HG02840 (cell line): ENCODE data around the gene CFAP161.

Source experiments
- ATAC-seq: cut with Tn5 transposase; IDR thresholded peaks from one replicate; pipeline ENCODE4 v1.9.1; 2021; ENCODE audit warnings: mild to moderate bottlenecking, moderate library complexity, moderate number of reproducible peaks; ENCODE audit not compliant: unreplicated experiment, low FRiP score

CFAP161 gene, protein sequence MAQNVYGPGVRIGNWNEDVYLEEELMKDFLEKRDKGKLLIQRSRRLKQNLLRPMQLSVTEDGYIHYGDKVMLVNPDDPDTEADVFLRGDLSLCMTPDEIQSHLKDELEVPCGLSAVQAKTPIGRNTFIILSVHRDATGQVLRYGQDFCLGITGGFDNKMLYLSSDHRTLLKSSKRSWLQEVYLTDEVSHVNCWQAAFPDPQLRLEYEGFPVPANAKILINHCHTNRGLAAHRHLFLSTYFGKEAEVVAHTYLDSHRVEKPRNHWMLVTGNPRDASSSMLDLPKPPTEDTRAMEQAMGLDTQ

DNA sequence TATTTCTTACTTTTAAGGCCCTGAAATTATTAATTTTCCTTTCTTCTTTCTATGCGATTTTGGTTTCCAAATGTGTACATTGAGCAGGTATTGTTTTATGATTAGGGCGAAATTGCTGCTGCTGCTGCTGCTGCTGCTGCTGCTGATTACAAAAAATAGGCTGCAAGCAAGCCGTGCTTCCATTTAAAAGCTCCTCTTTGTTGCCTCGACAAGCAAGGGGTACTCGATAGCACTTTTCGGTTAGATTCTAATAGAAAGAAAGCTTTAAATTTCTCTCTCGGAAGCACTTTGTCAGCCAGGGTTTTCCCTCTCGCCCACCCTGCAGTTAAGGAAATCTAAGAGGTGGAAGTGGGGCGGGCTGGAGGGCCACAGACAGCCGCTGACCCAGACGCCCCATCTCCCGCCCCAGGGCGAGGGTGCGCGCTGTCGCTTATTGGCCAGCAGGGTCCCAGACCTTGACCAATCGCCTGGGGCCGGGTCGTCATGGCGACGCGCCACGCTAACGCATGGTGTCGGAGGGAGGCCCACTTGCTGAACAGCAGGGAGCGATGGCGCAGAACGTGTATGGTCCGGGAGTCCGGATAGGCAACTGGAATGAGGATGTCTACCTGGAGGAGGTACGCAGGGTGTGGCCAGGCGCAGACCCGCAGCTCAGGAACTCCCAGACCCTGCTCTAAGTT is at the start of gene CFAP161:
CFAP161 (plus strand) TSS at position 489 of the 680 bp plus-strand sequence; CDS start at position 549, 60 bp downstream.
- no peak for ATAC-seq

DNA sequence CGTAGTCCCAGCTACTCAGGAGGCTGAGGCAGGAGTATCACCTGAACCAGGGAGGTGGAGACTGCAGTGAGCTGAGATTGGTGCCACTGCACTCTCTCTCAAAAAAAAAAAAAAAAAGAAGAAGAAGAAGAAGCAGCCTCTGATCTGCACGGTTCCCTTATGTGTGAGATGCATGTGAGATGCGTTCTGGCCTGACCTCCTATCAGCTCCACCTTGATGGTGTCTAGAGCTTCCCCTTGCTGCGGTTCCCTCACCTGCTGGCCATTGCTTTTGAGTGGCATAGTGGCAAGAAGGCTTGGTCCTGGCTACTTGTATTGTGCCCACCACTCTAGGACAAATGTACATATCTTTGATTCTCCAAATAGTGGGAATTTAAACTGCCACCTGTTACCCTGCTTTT is 49.4 kb upstream of the CFAP161 start:
- ATAC-seq, result no peak

DNA sequence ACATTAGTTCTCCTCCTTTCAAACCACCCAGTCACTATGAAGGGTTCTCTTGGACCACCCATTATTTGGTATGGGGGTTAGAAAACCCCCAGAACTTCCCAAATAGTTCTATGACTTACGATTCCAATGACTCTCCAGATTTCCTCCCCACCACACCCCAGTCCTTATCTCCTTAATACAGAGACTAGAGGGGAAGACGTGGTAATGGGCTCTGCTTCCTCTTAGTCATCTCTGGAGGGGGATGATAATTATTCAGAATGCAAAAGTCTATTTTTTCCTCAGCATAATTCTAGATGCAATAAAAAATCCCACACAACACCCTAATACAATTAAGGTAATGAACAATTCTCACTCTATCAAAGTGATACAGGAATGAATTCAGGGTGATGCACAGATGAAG is 48.9 kb upstream of the CFAP161 start:
- ATAC-seq, result no peak

DNA sequence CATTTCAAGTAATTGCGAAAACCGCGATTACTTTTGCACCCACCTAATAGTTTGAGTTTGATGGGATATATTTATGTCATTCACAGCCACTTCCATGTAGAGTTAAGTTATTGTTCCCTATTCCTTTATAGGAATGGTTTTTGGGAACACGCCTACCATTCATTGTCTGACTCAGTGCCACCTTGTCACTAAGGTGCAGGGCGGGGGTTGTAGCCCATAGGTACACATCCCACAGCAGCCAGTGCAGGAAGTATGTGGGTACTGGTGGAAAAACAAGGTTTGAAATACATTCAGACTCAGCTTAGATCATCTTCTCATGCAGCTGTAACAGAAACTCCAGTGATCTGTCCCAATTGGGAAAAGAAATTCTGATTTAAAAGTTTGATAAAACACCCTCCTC is 48.2 kb upstream of the CFAP161 start:
- no peak for ATAC-seq

DNA sequence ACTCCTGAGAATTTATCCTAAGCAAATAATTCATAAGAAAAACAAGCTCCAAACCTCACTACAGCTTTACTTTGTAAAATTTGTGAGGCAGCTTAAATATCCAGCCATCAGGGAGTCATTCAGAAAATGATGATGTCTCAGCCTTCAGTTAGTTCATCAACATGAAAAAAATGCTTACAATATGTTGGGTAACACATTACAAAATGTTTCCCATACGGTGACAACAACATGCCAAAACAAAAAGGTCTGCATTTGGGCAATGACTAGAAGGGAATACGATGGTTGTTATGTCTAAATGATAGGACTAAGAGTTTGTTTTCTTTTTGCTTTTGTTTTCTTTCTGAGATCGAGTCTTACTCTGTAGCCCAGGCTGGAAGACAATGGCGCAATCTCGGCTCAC is 47.0 kb upstream of the CFAP161 start:
- ATAC-seq, result no peak

DNA sequence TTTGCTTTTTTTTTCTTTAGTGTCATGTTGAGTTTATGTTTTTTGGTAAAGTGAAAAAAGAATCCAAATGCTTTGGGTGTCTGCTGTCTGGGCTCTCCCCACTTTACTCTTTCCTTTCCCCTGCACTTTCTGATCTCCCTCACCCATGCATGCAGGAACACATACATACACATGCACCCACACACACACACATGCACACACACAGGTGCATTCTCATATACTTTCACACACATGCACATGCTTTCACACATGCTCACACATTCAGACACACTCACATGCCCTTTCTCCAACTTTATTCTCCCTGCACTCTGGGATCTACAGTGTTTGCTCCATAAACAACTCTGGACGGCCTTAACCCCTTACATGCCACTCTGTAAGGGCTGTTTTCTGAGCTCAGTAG is 46.4 kb upstream of the CFAP161 start:
- no peak for ATAC-seq

DNA sequence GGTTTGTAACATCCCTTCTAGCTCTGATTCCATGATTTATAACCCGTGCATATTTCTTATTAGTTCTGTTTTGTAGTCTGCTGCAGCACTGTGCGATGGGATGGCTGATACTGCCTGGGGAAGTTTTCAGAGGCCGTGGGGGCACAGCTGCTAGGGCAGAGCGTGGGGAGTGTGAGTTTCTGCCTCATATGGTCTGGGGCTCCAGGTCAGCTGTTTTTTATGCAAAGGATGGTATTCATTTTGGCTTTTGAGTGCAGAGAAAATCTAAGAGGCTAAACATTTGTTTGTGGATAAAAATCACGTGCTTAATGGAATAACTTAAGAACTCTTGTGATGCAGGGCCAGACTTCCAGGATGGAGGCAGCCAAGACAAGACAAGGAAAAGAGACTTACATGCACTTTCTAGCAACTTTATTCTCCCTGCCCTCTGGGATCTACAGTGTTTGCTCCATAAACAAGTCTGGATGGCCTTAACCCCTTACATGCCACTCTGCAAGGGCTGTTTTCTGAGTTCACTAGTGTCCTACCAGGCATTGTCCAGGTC is 45.5 kb upstream of the CFAP161 start:
- ATAC-seq, result no peak

DNA sequence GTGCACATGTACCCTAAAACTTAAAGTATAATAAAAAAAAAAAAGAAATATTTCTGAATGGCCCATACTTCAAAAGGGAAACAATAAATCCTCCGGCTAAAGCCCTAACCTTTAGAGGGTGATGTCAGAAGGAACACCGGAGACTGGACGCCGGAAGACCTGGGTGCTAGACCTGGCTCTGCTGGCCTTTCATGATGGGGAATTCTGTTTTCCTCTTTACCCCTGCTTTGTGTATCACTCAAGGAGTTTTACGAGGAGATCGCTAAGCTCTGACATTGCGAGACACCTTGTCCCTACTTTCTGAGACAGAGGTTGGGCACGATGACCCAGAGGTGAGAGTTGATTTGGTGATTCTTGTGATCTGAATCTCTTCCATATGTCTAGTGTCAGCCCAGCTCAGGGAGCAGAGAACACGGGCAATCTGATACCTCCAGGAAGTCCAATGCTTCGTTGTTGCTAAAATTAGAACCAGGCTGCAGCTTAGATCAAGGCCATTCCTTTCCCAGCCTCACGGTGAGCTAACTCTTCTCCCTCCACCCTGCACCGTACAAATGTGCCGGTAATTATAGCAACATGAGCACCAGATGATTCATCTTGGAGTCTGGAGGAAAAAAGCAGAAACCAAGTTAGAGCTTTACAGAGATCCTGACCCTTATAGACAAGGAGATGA is 42.0 kb upstream of the CFAP161 start:
- no peak for ATAC-seq

DNA sequence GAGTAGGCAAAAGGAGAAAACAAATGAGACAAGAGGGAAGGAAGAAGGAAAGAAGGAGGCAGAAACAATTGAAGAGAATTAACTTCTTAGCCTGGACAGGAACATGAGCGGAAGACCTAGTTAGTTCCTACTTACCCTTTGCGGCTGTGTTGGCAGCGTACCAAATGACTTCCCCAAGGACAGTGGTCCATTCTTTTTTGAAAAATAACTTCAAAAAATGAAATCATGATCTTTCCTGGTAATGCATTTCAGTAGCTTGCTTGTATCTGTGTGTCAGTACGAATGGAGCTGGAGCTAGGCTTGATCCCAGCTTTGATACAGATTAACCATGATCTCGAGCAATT is 41.5 kb upstream of the CFAP161 start:
- no peak for ATAC-seq

DNA sequence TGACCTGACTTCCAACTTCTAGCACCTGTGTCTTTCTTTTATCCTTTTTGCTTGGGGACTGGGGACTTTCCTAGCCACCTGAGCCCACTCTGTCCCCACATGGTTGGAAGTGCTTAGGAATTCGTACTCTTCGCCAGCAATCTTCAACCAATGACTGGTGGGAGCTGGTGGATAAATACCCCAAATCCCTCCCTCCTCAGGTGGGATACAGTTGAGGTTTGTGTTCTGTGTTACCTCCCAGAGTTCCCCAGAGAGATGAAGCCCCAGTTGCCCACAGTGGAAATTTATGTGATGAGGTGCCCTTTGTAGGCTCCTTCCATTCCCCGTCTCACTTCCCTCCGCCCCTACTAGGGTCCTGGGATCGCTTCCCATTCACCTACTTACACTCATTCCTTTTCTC is 40.1 kb upstream of the CFAP161 start:
- no peak for ATAC-seq

DNA sequence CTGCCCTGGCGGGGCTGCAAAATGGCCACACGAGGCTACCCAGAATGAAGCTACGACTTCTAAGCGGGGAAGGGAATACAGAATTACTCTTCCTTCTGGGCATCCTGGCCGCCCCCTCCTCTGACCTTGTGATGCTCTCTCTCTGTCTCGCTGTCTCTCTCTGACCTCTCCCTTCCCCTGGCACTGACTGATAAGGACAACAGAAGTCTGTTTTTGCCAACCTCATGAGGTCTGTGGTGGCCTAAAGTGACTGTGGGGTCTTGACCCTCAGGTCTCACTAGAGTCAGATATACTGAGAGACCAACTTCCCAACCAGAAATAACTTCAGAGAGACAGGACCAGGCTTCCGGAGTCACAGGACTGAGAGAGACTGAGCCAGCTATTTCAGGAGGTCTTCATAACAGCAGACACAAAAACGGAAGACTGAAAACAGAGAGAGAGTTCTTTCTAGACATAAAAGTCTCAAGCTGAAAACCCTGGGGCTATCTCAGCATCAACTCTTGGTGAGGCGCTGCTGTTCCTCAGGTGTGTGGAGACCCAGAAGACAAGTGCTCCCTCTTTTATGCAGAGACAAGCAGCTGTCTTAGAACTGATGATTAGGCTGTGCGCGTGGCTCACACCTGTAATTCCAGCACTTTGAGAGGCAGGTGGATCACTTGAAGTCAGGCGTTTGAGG is 38.2 kb upstream of the CFAP161 start:
- no peak for ATAC-seq

DNA sequence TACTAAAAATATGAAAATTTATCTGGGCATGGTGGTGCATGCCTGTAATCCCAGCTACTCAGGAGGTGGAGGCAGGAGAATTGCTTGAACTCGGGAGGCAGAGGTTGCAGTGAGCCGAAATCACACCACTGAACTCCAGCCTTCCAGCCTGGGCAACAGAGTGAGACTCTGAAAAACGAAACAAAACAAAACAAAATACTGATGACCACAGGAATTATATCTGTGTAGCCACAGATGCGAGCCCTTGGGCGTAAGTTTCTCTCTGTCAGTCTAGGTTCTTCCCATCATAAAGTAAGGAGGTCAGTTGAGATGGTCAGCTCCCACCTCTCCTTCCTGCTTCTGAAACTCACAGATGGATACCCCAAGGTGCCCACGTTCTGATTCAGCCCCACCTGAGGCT is 37.7 kb upstream of the CFAP161 start:
- no peak for ATAC-seq

DNA sequence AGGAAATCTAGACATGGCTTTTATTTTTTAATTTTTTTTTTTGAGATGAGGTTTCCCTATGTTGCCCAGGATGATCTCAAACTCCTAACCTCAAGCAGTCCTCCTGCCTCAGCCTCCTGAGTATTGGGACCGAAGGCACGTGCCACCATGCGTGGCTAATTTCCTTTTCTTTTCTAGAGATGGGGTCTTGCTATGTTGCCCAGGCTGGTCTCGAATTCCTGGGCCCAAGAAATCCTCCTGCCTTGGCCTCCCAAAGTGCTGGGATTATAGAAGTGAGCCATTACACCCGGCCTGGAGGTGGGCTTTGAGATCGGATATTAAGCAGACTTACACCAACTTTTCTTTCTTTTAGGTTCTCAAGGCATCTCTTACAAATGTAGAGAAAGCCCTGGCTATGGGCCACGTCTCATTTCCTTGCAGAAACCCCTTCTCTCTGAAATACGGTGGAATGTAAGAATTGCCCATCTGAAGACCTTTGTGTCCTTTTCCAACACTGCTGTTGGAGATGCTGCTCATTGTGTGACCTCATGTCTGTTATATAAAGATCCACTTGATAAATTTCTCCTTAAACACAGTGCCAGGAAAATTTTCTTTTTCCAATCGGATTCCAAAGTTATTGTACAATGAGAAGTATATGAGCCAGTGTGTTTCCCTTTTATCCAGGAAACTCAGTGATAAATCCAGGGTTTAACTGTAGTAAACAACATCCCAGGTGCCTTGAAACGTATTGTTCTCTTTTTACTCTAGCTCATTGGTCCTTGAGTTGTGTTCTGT is 36.8 kb upstream of the CFAP161 start:
- no peak for ATAC-seq

DNA sequence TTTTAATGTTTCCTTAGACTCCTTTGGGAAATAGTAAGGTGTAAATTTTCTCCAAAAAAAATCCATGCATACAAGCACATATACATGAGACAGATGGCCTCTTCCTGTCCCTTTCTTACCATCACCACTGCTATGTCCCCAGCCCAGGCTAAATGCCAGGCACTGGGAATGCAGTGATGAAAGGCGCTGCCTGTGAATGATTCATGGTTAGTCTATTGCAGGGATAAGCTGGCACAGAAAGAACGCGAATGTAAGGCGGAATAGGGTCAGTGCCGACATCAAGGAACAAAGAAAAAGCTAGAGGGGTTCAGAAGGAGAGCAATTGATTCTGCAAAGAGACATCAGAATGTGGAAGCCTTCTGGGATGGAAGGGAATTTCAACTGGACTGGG is 36.2 kb upstream of the CFAP161 start:
- no peak for ATAC-seq

DNA sequence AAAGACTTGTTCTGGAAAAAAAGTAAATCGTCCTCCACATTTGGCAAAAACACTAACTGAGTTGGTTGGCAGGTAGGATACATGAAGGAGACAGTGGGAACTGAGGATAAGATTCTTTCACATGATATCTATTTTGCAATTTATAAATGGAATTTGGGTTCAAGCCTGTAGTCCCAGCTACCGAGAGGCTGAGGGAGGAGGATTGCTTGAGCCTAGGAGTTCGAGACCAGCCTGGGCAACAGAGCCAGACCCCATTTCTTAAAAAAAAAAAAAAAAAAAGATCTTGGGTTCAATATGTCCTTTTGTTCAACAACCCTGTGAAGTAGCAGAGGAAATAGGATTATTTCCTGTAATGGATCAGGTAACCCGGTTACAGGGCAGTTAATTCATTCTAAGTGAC is 35.7 kb upstream of the CFAP161 start:
- no peak for ATAC-seq

DNA sequence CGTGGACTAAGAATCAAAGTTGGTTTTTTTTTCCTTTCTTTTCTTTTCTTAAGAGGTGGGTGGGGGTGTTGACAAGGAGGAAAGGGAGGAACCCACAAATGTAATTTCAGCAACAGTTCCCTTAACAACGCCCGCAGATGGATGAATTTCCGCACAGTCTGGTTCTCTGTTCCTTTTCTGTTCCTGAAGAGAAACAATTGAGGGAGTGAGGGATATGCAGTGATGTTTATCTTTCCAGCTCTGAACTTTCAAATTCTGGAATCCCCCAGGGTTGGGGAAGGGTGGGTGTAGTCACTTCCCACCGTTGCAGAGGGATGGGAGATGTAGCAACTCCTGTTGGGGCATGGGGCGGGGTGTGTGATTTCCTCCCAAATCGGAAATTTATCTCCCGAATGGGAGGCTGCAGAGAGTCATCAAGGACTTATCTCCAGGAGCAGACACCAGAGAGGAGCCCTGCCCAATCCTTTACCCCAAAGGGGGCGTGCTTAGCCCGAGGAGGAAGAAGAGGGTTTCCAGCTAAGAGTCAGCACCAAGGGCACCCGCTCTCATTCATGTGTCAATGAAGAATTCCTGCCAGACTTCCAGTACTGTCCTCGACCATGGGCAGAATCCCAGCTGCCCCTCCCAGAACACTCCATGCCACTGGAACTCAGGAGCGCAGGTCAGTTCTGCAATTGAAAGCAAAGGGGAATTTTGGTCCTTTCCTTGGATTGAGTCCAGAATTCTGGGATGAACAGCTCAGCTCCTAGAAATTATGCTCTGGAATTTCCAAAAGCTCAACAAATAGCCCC is 35.0 kb upstream of the CFAP161 start:
- ATAC-seq, result no peak

DNA sequence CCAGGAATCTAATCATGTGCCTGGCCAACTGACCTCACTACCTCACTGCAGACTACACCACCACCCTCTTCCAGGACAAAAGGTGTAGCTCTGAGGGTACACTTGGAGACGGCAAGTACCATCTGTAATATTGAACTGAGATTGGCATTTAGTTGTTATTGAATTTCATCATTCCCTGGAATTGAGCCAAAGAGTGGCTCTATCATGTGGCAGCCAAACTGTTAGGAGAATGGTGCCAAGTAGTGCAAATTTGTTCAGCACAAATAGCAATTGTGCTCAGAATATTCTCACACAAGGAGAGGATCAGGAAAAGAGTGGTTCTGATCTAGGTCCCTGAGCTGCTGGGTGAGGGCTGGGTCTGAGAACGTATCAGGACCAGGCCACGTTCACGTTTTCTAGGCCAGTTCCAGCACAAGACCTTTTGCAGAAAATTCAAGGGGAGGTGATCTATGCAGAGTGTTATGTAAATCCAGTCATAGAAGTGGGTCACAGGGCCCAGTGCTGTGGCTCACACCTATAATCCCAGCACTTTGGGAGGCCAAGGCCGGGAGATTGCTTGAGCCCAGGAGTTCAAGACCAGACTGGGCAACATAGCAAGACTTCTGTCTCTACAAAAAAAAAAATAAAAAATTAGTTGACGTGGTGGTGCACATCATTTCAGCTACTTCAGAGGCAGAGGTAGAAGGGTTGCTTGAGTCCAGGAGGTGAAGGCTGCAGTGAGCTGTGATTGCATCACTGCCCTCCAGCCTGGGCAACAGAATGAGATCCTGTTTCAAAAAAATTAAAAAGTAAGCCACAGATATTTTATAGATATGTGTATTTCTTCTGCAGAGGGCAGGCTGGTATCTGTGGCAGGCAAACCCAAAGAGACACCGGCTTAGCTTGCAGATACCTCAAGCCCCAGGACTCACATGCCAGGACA is 31.9 kb upstream of the CFAP161 start:
- no peak for ATAC-seq

DNA sequence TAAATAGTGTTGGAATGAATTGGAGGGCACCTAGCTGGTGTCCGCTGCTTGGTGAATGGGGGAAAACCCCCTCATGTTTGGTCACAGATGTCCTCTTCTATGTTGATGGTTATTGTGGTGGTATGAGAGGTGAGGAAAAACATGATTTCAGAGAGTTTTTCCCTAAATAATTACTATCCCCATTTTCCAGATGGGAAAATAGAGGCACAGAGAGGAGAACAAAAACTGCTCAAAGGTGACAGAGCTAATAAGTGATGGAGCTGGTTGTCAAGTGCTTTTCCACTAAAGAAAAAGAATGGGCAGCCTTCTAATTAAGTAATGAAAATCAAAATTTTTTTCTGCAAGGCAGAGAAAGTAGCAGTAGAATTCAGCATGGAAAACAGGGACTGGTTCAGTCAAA is 30.2 kb upstream of the CFAP161 start:
- no peak for ATAC-seq
